ENCODE data around the gene TRIM6.
"Not testable (repeated sequence)": the region's sequence is repeated elsewhere in the genome, so short reads cannot be mapped to it uniquely, and the experiment has no call there.

Gene TRIM6

GRCh38 chr11:5596607-5597201 lies at the start of gene TRIM6:
TSS of gene TRIM6 (plus strand) at chr11:5596637. CDS start at chr11:5596898, 261 bp downstream.
- DNase-seq: no peak

GRCh38 chr11:5547982-5548381 lies 48.5 kb upstream of the TRIM6 start:
- no peak for DNase-seq

- DNase-seq: no peak
Measured at GRCh38 chr11:5548440-5548839, 48.0 kb upstream of the TRIM6 start, which contains the start of gene OR52H1. TSS of gene OR52H1 (minus strand) at chr11:5548540. CDS start at chr11:5545505, 3,035 bp downstream.

- no peak for DNase-seq
Measured at GRCh38 chr11:5550440-5551095, 45.9 kb upstream of the TRIM6 start.

GRCh38 chr11:5553343-5553742 lies 43.1 kb upstream of the TRIM6 start:
- DNase-seq: no peak

- no peak for DNase-seq
Measured at GRCh38 chr11:5556596-5557188, 39.7 kb upstream of the TRIM6 start.

GRCh38 chr11:5557751-5558150 lies 38.7 kb upstream of the TRIM6 start:
- no peak for DNase-seq

GRCh38 chr11:5564259-5565019 lies 32.0 kb upstream of the TRIM6 start:
- DNase-seq: no peak

- no peak for DNase-seq
Measured at GRCh38 chr11:5574654-5575053, 21.8 kb upstream of the TRIM6 start.

- no peak for DNase-seq
Measured at GRCh38 chr11:5575152-5575551, 21.3 kb upstream of the TRIM6 start.

GRCh38 chr11:5577101-5577500 lies 19.3 kb upstream of the TRIM6 start:
- no peak for DNase-seq

GRCh38 chr11:5580577-5580976 lies 15.9 kb upstream of the TRIM6 start, which contains the start of gene OR52B6:
TSS of gene OR52B6 (plus strand) at chr11:5580877. CDS start at chr11:5580877, 0 bp downstream.
- no peak for DNase-seq

- DNase-seq: no peak
Measured at GRCh38 chr11:5581014-5581413, 15.4 kb upstream of the TRIM6 start.

- DNase-seq: not testable (repeated sequence)
Measured at GRCh38 chr11:5584458-5584857, 12.0 kb upstream of the TRIM6 start.

GRCh38 chr11:5589906-5590305 lies 6.5 kb upstream of the TRIM6 start:
- not testable (repeated sequence) for DNase-seq

GRCh38 chr11:5591613-5592012 lies 4.8 kb upstream of the TRIM6 start:
- no peak for DNase-seq

GRCh38 chr11:5592615-5593014 lies 3.8 kb upstream of the TRIM6 start:
- DNase-seq: no peak

- DNase-seq: no peak
Measured at GRCh38 chr11:5593146-5593545, 3.3 kb upstream of the TRIM6 start.

GRCh38 chr11:5597953-5598352 lies 1.5 kb downstream of the TRIM6 start:
- DNase-seq: no peak

GRCh38 chr11:5600374-5600851 lies 4.0 kb downstream of the TRIM6 start:
- peak; percentile 11 for DNase-seq

GRCh38 chr11:5602791-5603190 lies 6.4 kb downstream of the TRIM6 start:
- not testable (repeated sequence) for DNase-seq

GRCh38 chr11:5603326-5603725 lies 6.9 kb downstream of the TRIM6 start:
- DNase-seq: no peak

GRCh38 chr11:5604896-5605295 lies 8.5 kb downstream of the TRIM6 start:
- no peak for DNase-seq
